ENCODE measurements around the gene PCBP4.
"Not testable (repeated sequence)": the region's sequence is repeated elsewhere in the genome, so short reads cannot be mapped to it uniquely, and the experiment has no call there.

PCBP4 gene

DNA sequence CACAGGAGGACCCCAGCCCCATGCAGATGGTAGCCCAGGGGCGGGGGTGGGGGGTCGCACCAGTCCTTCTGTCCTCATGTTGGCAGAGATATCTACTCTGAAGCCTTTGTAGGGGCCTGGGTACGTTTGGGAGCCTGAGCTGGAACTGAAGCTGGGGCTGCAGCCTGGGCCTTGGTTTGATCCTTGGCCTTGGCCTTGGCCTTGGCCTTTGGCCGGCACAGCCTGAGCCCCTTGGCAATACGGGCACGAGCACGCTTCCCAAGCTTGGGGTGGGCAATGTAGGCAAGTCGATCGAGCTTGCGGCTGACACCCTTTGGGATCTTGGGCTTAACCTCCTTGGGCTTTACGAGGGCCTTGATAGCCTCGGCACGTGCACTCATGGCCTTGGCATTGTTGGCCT lies 26.4 kb upstream of the PCBP4 start:
- DNase-seq = not testable (repeated sequence)

DNA sequence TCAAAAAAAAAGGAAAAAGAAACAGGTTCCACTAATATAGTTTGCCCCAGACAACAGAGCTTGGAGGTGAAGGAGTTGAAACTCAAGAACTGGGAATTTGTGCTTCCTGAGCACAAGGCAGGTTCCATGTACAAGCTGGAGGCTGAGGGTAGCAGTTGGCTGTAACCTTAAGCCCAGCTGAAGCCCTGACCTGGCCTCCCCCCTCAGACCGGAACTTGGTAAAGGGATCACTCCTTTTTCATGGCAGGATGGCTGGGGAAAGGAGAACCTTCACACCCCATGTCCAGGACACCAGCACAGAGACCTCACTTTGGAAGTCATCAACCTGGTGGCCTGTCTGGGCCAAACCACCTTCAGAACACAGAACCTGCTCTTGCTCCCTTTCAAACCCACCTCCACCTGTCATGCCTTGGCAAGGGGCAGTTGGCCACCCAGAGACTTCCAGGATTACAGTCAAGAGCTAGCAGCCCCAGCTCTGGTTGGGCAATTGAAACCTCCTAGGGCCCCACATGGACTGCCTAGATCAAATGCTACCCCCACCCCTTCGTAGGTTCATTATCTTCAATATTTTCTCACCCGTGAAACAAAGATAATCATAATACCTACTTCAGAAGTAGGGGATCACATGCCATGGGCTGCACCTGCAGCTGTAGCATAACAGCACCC lies 24.9 kb upstream of the PCBP4 start:
- no peak for DNase-seq

DNA sequence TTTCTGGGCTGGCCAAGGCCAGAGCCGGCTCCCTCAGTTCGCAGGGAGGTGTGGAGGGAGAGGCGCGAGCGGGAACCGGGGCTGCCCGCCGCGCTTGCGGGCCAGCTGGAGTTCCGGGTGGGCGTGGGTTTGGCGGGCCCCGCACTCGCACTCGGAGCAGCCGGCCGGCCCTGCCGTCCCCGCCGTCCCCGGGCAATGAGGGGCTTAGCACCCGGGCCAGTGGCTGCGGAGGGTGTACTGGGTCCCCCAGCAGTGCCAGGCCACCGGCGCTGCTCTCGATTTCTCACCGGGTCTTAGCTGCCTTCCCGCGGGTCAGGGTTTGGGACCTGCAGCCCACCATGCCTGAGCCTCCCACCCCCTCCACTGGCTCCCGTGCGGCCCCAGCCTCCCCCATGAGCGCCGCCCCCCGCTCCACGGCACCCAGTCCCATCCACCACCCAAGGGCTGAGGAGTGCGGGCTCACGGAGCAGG lies 23.3 kb upstream of the PCBP4 start:
- not testable (repeated sequence) for DNase-seq

DNA sequence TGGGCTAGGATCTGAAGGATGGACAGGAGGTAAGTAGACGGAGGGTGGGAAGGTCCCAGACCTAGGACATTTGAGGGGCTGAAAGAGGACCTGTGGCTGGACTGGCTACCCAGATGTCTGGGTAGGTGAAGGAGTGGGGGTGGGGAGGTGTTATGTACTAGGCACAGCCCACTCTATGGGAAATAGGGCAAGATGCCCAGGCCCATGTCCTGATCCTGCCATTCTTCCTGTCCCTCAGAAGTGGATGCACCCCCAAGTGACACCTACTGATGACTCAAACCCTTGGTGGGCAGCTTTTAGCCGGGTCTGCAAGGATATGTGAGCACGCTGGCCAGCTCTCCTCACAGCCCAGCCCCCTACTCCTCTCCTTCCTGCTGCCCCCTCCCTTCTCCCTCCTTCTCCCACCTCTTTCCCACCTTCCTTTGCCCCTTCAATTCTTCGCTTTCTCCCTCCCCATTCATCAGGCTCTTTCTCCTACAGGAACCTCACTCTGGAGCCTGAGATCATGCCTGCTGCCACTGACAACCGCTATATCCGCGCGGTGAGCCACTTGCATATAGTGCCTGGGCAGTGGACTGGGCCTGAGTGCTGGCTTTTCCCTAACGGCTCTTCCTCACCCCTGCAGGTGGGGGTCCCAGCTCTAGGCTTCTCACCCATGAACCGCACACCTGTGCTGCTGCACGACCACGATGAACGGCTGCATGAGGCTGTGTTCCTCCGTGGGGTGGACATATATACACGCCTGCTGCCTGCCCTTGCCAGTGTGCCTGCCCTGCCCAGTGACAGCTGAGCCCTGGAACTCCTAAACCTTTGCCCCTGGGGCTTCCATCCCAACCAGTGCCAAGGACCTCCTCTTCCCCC lies 21.3 kb upstream of the PCBP4 start:
- DNase-seq = no peak

DNA sequence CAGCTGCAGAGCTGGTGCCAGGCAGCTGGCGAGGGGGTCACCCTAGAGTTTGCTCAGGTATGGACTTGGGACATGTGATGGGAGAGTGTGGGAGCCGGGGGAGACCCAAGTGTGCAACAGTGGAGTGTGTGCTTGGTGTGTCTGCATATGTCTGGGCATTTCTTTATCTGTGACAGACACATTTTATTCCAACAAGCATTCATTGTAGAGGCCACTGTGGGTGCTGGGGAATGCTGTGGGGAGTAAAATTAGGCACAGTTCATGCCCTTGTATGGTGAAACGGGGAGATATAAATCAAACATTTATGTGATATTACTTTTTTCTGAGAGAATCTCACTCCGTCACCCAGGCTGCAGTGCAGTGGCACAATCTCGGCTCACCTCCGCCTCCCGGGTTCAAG lies 20.3 kb upstream of the PCBP4 start:
- DNase-seq = no peak

- DNase-seq = no peak
These were observed 19.0 kb upstream of the PCBP4 start for GRCh38 chr3:51986010-51986947.

DNA sequence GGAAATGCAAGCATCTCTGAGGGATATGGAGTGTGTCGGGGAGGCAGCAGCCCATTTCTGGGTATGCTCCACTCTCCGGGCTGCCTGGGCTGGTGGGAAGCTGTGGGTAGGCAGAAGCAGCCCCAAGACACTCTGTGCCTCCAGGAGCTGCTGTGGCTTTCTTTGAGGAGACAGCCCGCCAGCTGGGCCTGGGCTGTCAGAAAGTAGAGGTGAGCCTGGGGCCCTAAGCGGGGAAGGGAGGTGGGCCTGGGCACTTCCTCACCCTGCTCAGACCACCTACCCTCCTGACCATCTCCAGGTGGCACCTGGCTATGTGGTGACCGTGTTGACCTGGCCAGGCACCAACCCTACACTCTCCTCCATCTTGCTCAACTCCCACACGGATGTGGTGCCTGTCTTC lies 17.8 kb upstream of the PCBP4 start:
- no peak for DNase-seq

- no peak for DNase-seq
These were observed 17.0 kb upstream of the PCBP4 start for GRCh38 chr3:51984269-51984647.

GRCh38 chr3:51983578-51984268 lies 16.5 kb upstream of the PCBP4 start:
- DNase-seq = no peak

DNA sequence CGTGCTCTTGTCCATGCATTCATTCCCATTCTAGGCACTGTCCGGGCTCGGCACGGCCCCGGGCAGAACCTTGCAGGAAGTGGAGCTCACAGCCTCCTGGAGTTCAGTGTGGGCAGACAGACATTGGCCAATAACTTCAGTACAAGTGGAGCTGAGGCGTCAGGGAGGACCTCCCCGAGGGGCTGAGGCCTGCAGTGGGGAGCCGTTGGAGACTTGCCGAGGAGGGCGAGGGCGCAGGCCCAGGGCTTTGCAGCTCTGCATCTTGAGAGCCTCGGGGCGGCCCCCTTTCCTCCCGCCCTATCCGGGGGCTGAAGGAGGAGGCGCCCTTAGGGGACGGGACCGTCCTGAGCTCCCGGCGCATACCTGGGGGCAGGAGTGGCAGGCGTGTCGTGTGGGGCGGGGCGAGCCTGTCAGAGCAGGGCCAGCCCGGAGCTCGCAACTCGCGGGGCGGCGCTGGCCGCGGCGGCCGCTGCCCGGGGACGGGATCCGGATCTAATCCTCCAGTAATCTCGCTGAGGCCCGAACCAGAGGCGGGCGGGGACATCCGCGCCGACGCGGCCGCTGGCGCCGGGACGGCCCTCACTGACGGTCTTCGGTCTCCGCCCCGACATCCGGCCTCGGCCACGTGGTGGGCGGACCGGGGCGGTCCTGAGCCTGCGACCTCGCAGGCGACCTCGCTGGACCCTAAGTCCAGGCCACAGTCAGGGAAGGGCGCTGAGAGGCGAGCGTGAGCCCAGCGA lies 15.8 kb upstream of the PCBP4 start, which contains the start of gene ACY1:
Gene ACY1 (plus strand): TSS at position 698 of the 740 bp plus-strand sequence. CDS start 530 bp downstream, outside the sequence.
- peak; percentile 81 for DNase-seq

GRCh38 chr3:51982352-51982837 lies 15.1 kb upstream of the PCBP4 start:
- peak; percentile 17 for DNase-seq

- no peak for DNase-seq
These were observed 13.0 kb upstream of the PCBP4 start for GRCh38 chr3:51980253-51980652.

DNA sequence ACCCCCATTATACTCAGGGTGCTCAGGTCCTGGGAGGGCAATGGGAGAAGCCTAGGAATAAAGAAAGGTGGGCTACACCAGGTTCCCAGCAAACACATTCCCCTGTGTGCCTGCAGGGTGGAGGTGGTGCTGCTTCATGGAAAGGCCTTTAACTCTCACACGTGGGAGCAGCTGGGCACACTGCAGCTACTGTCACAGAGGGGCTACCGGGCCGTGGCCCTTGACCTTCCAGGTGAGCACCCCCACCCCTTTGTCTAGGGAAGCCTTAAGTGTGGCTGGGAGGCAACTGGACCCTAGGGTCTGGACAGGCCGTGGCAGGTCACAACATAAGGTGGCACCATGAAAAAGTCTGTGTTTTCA lies 10.9 kb upstream of the PCBP4 start:
- DNase-seq = no peak

GRCh38 chr3:51977446-51978142 lies 10.3 kb upstream of the PCBP4 start:
- DNase-seq = no peak

GRCh38 chr3:51975852-51976549 lies 8.7 kb upstream of the PCBP4 start:
- peak; percentile 68 for DNase-seq

- peak; percentile 69 for DNase-seq
These were observed 8.0 kb upstream of the PCBP4 start, which contains the start of gene ABHD14A for GRCh38 chr3:51974963-51975851. Gene ABHD14A, plus strand, starts transcription at chr3:51975064. Its CDS starts 72 bp downstream, at chr3:51975136.

- DNase-seq = no peak
These were observed 7.2 kb upstream of the PCBP4 start for GRCh38 chr3:51974277-51974962.

- no peak for DNase-seq
These were observed 4.1 kb upstream of the PCBP4 start for GRCh38 chr3:51971350-51971749.

Data from fibroblast of skin of scalp (primary cell).